NB4 (cell line): Measurements from ENCODE around the gene KCTD1.

Experiments
- DNase-seq: peaks from one replicate; pipeline ENCODE4 v3.0.0; 2010; ENCODE audit warnings: low read depth
- H3K4me3 ChIP-seq: one replicate; pipeline ENCODE4 v1.5.1; 2011; ENCODE audit warnings: mild to moderate bottlenecking, low read depth, low read length, moderate library complexity
- MAX ChIP-seq: IDR thresholded peaks from 2 replicates; pipeline ENCODE4 v1.6.1; 2011; ENCODE audit warnings: low read depth, low read length
- MYC ChIP-seq: IDR thresholded peaks from 2 replicates; pipeline ENCODE4 v1.6.1; 2011; ENCODE audit warnings: low read depth, low read length
- POLR2A ChIP-seq: IDR thresholded peaks from 2 replicates; pipeline ENCODE4 v1.6.1; 2011; ENCODE audit warnings: mild to moderate bottlenecking; ENCODE audit not compliant: insufficient read length; ENCODE audit errors: extremely low read depth
- TF ChIP-seq, protein P1 (sequence below): IDR thresholded peaks from one replicate; pipeline ENCODE4 v1.5.1; 2012; ENCODE audit warnings: low read depth, low read length

The KCTD1 gene

GRCh38 chr18:26488417-26489009 lies 59.8 kb downstream of the KCTD1 start:
- TF ChIP-seq POLR2A (no peak), MYC (no peak), MAX (no peak)
- TF ChIP-seq, protein P1, sequence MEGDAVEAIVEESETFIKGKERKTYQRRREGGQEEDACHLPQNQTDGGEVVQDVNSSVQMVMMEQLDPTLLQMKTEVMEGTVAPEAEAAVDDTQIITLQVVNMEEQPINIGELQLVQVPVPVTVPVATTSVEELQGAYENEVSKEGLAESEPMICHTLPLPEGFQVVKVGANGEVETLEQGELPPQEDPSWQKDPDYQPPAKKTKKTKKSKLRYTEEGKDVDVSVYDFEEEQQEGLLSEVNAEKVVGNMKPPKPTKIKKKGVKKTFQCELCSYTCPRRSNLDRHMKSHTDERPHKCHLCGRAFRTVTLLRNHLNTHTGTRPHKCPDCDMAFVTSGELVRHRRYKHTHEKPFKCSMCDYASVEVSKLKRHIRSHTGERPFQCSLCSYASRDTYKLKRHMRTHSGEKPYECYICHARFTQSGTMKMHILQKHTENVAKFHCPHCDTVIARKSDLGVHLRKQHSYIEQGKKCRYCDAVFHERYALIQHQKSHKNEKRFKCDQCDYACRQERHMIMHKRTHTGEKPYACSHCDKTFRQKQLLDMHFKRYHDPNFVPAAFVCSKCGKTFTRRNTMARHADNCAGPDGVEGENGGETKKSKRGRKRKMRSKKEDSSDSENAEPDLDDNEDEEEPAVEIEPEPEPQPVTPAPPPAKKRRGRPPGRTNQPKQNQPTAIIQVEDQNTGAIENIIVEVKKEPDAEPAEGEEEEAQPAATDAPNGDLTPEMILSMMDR = no peak
- DNase-seq = no peak
- H3K4me3 ChIP-seq = no peak overlapping the region

- TF ChIP-seq, protein P1 = no peak
- TF ChIP-seq MAX (no peak), MYC (no peak), POLR2A (no peak)
- DNase-seq = no peak
- H3K4me3 ChIP-seq = no peak overlapping the region
These were observed 60.9 kb downstream of the KCTD1 start for GRCh38 chr18:26487437-26487836.

DNA sequence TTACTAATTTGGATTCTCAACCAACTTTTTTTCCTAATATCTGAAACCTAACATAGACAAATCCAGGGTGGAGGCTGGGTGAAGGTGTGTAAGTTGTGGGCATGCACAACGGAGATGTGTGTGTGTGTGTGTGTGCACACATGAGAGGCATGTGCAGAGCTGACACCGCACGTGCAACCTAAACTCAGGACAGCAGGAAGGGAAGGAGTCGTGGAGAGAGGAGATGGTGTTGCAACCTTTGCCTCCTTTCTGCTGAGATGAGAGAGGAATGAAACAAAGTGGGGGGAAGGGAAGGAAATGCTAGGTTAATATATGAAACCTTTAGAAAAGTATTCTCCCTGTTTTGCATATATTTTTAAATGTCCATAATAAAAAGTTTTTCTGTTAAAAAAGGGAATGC lies 64.7 kb downstream of the KCTD1 start:
- TF ChIP-seq MAX (no peak), MYC (no peak), POLR2A (no peak)
- TF ChIP-seq, protein P1 = no peak
- no peak overlapping the region for H3K4me3 ChIP-seq
- peak; percentile 23 for DNase-seq

- DNase-seq = no peak
- no peak for TF ChIP-seq MYC
- TF ChIP-seq, protein P1 = no peak
- TF ChIP-seq POLR2A = no peak
- TF ChIP-seq MAX = no peak
- no peak overlapping the region for H3K4me3 ChIP-seq
These were observed 65.8 kb downstream of the KCTD1 start for GRCh38 chr18:26482569-26482968.

DNA sequence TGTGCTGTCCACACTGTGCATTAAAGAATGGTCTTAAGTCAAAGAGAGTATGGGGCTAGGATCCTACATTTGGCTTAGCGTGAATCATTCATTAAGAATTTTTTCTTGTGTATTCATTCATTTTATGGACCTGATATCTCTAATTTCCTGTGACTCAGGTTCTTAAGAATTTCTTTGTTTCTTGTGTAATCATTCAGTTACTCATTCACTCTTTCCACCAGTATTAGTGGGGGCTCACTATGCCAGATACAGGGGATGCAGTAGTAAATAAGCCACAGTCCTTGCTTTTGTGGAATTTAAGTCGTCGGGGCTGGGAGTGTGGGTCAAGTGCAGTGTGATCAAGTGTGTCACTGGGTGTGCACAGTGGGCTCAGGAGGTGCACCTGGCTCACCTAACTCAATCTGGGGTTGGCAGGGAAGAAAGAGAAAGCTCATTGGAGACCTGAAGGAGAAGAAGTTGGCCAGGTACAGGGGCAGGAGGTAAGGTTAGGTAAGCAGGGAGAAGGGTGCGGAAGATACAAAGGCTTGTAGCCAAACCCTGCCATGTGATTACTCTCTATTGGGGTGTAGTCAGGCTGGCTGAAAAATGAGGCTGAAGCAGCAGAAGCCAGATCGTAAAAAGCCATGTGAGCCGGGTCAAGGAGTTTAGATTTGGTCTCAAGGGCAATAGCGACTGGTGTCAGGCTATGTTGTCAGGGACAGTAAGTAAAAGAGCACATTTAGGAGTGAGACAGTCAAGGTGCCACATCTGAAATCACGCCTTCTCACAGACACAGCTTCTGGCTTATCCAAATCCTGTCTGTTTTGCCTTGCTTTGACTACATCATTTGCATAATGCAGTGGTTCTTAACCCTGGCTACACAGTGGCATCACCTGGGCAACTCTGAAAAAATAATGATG lies 67.2 kb downstream of the KCTD1 start:
- TF ChIP-seq POLR2A = no peak
- no peak for TF ChIP-seq MYC
- no peak for TF ChIP-seq MAX
- TF ChIP-seq, protein P1 = no peak
- DNase-seq = no peak
- no peak overlapping the region for H3K4me3 ChIP-seq
